HG02884 (cell line): ENCODE measurements around the gene CDK18.
"Not testable (repeated sequence)": the region's sequence is repeated elsewhere in the genome, so short reads cannot be mapped to it uniquely, and the experiment has no call there.

ENCODE experiments used
- ATAC-seq: cut with Tn5 transposase; IDR thresholded peaks from one replicate; pipeline ENCODE4 v1.9.1; 2021; ENCODE audit warnings: mild to moderate bottlenecking, moderate library complexity; ENCODE audit not compliant: unreplicated experiment

CDK18 gene

DNA sequence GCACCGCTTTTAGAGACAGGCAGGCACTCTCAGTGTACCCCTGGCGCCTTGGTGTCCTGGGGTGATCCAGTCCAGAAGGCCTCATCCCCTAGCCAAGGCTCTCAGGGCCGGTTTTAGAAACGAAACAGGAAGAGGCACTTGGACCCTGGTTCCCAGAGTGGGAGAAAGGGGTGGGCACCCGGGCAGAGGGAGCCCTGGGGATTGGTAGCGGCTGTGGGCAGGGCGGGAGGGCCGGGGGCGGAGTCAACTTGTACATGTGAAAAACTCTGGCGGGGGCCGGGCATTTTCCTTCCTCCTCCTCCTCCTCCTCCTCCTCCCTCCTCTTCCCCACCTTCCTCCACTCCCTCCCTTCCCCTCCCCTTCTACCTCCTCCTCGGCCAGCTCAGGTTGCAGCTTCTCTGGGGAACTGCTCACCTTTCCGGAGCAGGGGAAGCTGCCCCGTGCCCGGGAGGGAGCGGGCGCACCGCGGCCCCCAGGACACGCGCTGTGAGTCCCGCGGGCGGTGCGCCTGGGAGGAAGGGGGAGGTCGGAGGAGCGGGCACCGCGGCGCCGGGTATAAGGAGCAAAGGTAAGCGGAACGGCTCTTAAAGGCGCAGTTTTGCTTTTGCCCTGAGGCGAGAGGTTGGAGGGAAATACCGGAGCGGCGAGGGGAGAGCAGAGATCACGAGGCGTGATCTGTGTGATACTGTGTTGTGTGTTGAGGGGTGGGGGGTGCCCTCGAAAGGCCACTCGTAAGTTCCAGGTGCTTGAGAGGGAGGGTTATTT, at the start of gene CDK18:
Gene CDK18 (plus strand): TSS at position 359 of the 765 bp plus-strand sequence. CDS start 18,499 bp downstream, outside the sequence.
- ATAC-seq = no peak

DNA sequence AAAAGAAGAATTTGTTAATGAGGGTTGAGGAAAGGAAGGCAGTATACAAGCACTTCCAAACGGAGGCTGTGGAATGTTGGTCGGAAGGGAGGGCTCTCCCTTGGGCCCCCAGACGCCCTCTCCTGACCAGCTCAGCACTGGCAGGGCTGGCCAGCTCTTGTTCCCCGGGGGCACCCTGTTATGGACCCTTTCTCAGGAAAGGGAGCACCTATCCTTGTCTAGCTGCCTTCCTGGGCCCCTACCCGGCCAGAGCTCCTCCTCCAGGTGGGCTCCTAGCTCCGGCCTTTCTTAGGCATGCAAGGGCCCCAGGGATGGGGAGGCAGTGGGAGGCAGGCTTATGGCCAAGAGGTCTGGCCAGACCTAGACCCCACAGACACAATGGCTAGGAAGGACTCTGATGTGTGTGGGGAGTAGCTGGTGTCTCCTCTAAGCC, 49.5 kb upstream of the CDK18 start:
- ATAC-seq = no peak

DNA sequence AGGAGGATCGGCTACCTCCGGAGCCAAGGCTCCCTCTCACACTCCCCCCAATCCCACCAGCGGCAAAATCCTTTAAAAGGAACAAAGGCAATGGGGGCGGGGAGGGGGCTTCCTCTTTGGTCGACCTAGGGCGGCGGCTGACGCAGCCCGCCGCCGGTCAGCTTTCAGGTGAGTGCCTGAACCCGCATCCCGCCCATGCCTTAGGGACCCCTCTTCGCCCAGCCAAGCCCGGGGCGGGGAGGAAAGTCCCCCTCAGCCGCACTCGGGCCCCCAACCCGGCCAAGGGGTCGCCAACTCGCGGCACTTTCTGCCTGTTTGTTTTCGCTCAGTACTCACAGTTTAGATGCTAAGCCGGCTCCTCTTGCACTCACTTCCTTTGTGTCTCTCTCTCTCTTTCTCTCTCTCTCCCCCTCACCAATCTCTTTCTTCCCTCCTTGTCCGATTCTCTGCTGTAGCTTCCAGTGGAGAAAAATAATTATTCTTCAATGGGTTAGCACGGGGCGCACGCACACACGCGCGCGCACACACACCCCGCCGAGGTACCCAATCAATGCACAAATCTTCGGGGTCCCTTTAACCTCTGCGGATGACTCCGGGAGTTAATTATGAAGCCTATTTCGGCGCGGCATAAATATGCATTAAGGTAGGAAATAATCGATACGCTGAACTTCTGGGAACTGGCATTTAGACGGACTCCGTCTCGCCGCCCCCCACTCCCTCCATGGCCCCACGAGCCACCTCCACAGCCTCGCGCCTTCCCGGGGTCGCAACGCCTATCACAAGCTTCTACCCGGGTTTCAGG, 48.7 kb upstream of the CDK18 start, which contains the start of gene BLACAT1:
Gene BLACAT1 (minus strand): TSS at position 465 of the 802 bp plus-strand sequence.
- no peak for ATAC-seq

DNA sequence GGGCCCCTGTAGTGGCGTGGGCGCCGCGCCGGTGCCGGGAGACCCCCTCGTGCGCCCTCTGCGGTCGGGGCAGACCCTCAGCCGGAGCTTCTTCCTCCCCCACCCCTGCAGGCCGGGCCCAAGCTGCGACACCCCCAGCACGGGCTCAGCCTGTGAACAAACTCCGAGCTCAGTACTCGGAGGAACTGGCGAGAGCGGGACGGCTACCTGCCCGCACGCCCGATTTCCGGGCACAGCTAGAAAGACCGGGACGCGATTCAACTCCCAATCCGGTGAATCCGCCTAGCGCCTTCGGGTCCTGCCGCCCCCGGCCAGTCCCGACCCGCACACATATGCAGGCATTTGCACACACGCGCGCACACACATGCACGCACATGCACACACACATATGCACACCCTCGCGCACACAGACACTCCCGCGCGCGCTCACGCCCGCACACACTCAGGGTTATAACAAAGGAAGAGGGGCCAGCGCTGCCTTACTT, 48.0 kb upstream of the CDK18 start:
- ATAC-seq = no peak

DNA sequence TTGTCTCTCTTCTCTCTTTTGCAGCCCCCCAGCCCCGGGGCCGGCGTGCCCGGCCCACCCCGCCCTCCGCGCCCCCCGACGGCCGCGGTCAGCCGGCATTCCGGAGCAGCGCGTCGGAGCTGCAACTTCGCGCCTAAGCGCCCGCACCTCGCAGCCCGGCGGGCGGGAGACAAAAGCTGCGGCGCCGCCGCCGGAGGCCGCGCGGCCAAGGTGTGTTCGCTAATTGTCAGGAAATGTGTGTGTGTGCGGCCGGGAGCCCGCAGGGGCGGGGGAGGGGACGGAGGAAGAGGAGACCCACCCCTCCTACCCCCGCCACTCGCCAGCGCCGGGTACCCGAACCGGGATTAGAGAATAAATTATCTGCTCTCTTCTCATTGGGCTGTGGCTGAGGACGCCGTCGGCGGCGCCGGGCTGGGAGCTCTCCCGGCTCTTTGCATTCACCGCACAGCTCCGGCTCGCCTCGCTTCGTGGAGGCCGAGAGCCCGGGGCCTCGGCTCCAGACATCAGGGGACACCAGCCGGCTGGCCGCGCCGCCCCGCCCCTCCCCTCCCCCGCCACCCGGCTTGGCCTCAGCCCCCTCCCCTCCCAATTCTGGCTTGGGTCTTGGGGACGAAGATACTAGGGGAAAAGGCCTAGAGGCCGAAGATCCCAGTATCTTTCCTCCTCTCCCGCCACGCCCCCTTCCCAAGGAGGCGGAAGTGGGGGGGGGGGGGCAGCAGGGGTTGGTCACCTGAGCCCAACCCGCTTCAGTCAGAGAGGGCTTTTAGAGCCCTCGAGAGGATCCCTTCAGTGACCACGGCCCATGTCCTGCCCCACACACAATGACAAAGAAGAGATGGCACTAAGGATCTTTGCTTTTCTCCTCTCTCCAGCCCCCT, 47.4 kb upstream of the CDK18 start:
- no peak for ATAC-seq

DNA sequence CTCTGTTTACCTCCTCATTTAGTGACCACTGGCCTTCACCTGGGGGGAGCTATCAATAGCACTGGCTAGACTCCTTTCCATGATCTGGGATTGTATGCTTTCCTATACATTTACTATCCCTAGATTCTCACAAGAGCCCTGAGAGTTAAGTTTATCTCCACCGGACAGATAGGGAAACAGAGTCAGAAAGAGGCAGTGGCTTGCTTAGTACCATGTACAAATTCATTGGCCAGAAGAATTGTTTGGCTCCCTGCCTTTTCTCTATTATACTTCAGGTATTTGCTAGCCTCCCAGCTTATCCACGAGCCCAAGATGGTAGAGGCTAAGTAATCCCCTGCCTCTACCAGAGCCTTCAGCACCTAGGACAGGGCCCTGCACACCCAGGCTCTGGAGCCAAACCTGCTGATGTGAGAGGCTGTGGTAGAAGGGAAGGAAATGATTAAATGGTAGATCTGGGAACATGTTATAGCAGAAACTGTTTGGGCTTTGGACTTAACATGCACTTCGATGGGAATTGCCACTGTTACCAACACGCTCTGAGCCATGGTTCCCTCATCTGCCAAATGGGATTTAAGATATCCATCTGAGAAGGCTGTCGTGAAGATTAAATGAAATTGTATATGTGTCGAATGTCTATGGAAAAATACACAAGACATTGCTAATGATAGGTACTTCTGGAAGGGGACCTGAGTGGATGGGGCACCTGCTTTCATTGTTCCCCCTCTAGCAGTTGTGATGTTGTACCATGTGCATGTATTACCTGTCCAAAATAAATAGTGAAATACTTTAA, 45.5 kb upstream of the CDK18 start:
- ATAC-seq = no peak

DNA sequence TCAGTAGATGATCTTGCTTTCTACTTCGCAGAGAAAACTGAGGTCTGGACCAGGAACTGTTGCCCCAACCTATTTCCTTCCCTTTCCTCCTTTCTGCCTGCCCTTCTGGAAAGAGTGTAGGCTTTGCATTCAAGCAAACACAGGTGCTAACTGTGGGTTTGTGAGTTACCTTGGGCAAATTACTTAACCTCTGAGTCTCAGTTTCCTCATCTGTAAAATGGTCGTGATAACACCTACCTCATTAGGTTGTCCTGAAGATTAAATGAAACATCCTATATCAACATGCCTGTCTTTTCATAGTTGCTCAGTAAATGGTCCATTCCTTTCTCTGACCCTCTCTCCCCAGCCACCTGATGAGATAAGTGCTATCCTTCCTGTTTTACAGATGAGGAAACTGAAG, 39.1 kb upstream of the CDK18 start:
- ATAC-seq = no peak

DNA sequence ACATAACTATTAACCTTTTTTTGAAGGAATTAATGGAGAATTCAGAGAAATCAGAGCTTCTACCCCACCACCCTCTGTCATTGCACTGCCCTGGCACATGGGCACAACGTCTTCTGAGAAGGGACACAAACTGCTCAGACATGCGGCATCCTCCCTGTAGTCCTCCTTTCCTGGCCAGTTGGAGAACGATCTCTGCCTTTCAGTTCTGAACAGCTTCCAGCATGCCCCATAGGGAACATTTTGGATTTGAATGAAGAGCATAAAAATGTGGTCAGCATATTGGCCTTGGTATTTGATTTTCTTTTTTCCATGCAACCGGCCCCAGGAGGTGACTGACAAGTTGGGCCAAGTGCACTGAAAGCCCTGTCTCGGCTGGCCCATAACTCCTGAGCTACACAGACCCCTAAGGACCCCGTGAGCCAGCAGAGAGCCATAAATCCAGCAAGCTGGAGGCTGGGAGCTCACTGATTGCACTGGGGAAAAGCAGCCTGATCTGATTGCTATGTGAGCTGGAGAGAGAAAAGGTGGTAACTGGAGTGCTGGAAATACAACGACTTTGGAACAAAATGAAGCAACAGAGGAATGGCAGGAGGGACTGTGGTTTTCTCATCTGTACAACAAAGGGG, 37.8 kb upstream of the CDK18 start:
- ATAC-seq = no peak

DNA sequence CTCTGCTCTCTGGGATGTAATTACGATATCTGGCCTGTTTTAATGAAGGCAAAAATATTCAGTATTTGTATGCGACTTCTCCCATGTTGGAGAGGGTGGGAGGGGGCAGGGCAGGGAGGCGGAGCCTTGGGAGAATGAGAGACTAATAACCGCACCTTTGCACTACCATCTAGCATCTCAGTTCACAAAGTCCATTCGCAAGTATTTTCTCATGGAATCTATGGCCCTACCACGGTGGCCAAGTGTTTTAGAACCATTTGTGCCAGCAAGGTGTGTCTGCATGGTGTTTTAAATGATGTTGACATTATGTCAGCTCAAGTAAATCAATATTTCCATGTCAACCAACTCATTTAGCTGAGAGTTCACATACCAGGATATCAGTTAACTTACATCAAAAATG, 34.3 kb upstream of the CDK18 start:
- no peak for ATAC-seq

DNA sequence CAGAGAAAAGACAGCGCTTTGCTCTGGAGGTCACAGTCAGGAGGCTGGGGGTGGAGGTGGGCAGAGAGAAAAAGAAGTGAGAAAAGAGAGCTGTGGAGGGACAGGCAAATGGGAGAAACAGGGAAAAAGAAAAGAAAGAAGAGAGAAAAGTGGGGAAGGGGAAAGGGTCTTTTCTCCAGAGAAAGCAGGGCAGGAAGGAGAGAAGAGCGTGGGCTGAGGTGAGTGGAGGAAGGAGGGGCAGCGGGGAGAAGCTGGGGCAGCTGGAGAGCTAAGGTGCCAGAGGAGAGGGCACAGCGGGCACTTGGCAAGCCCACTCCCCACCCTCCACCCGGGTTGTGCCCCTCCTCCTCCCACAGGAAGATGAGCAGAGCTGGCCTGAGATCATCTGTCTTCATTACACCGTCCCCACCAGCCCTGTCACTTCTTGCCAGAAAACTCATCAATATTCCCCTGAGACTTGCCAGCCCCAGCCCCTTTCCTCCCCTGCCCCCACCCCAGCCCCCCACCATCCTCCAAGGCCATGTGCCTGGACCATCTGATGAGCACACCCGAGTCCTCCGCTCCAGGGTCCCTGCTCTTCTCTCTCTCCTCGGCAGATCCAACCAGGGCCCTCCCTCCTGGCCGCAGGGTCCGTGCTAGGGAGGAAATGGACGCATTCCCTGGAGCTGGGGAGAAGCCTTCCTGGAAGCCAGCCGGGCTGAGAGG, 31.6 kb upstream of the CDK18 start:
- no peak for ATAC-seq

DNA sequence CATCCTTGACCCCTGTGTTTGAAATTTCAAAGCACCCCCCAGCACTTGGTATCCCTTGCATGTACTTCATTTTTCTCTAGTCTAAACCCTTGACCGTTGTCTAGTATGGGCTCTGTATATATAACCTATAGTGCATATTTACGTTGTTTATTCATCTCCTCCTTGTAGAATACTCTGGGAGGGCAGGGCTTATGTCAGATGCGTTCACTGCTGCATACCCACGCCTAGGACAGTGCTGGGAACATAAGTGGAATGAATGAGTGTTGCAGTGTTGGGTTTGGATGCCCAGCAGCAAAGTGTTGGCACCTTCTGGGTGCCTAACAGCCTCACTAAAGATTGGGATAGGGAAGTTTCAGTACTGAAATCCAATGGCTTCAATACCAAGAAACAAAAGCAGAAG, 31.0 kb upstream of the CDK18 start:
- ATAC-seq = no peak

DNA sequence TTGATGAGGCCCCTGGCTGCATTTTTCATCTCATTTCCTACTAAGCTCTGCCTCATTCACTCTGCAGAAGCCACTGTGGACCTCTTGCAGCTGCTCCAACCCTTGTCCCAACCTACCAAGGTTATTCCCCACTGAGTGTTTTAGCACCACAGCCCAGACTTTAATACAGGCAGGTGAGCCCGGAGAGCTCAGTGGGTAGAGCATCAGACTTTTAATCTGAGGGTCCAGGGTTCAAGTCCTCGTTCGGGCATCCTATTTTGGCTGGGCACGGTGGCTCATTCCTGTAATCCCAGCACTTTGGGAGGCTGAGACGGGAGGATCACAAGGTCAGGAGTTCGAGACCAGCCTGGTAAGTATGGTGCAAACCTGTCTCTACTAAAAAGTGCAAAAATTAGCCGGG, 30.5 kb upstream of the CDK18 start:
- ATAC-seq = no peak

DNA sequence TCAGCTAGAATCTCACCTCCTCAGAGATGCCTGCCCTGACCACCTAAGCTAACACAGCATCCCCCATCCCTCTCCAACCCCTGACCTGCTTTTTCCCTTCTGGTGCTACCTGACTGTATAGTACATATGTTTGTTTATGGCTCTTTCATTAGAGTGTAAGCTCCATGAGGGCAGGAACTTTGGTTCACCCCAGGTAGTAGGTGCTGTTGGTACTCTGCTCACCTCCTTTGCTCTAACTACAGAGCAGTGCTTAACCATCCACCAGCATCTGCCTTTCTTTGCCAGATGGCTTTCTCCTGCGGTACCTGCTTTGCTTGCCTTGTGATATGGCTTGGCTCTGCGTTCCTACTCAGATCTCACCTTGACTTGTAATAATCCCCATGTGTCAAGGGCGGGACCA, 29.9 kb upstream of the CDK18 start:
- ATAC-seq = no peak

DNA sequence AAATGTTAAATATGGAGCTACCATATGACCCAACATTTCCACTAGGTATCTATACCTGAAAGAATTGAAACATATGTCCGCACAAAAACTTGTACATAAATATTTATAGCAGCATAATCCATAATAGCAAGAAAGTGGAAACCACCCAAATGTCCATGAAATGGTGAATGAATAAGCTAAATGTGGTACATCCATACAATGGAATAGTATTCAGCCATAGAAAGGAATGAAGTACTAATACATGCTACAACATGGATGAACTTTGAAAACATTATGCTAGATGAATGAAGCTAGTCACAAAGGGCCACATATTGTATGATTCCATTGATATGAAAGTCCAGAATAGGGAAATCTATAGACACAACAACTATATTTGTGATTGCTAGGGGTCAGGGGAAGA, 28.6 kb upstream of the CDK18 start:
- no peak for ATAC-seq

DNA sequence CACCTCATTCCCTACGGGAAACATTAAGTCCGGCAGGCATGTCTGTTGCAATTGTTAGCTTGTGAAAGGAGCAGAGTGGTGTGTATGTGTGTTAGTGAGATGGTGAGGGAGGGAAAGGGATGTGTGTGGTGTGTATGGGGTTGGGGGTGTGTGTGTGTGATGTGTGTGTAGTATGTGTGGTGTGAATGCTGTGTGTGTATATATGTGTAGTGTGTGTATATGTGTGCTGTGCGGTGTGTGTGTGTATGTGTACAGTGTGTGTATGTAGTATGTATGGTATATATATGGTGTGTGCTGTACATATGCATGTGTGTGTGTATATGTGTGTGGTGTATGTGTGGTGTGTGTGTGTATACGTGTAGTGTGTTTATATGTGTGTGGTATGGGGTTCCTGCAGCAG, 27.8 kb upstream of the CDK18 start:
- ATAC-seq = no peak

DNA sequence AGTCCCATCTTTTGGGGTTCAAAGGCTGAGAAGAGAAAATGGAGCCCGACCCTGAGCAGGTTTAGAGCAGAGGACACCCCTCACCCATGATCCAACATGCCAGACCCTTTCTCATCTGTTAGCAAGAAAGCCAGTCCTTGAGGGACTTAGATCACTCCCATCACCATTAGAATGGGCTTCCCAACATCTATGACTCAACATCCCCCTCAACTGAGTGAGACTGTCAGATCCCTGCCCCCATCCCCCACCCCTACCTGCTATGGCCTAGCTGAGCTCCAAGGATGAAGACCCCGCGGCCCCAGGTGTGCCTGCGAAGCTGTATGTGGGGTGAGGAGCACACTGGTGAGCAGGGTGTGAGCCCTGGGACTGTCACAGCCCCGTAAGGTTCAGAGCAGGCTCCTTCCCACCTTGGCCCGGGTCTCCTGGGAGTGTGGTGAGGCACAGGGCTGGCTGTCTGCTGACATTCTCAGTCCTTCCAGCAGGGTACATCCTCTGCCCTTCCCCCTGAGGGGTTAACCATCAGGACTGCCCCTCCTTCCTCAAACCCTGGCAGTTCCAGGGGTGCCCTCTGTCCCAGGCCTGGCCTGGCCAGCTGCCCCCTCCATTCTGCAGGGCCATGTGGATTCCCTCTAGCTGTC, 27.2 kb upstream of the CDK18 start:
- ATAC-seq = no peak

DNA sequence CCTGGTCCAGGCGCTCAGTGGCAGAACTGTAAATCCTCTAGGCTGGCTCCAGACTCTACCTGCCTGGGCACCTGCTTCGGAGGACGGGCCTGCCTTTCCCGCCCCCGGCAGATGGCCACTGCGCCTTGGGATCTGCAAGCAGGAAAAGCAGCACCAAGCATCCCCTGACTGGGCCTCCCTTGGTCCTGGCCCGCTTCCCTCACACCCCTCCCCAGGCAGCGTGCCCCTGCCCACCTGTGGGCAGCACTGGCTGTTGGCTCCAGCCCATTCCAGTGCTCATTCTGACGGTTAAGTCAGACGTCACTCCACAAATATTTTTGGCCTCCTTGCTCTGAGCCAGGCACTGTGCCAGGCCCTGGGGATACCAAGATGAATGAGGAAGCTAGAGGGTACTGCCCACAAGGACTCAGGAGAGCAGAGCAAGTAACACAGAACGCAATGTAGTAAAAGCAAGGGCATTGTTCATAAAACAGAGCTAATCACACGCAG, 26.7 kb upstream of the CDK18 start:
- ATAC-seq = no peak

DNA sequence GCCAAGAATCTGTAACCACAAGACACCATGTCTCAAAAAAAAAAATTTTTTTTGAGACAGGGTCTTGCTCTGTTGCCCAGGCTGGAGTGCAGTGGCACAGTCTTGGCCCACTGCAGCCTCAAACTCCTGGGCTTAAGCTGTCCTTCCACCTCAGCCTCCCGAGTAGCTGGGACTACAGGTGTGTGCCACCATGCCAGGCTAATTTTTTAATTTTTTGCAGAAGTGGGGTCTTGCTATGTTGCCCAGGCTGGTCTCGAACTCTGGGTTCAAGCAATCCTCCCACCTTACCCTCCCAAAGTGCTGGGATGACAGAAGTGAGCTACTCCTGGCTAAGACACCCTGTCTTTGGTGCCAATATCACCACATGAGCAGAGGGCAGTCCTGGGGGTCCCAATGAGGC, 25.5 kb upstream of the CDK18 start:
- not testable (repeated sequence) for ATAC-seq
